Measurements from ENCODE around the gene ZNF326. TPM values are rescaled to one million over a fixed set of nuclear protein-coding genes. Genes with fewer than 3 reads are reported as not detected.

Gene ZNF326, protein sequence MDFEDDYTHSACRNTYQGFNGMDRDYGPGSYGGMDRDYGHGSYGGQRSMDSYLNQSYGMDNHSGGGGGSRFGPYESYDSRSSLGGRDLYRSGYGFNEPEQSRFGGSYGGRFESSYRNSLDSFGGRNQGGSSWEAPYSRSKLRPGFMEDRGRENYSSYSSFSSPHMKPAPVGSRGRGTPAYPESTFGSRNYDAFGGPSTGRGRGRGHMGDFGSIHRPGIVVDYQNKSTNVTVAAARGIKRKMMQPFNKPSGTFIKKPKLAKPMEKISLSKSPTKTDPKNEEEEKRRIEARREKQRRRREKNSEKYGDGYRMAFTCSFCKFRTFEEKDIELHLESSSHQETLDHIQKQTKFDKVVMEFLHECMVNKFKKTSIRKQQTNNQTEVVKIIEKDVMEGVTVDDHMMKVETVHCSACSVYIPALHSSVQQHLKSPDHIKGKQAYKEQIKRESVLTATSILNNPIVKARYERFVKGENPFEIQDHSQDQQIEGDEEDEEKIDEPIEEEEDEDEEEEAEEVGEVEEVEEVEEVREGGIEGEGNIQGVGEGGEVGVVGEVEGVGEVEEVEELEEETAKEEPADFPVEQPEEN
- total RNA-seq (2021) (54.4 and 60.1 TPM in 2 replicates), Bru-seq, nascent RNA (percentile 97 among the genes with signal in this experiment), BruChase-seq, experiment 1, labeled RNA remaining after a 2-hour chase (percentile 93 among the genes with signal in this experiment), BruChase-seq, experiment 2, labeled RNA remaining after a 6-hour chase (percentile 93 among the genes with signal in this experiment)
- long read RNA-seq, transcript ZNF326-201 (12 exons, 2,729 nt): major isoform, 21 of 61 reads
- long read RNA-seq, partial matches to known transcripts: 4 of 61 reads
- long read RNA-seq, other reads (novel, unspliced or antisense): 36 of 61 reads

DNA sequence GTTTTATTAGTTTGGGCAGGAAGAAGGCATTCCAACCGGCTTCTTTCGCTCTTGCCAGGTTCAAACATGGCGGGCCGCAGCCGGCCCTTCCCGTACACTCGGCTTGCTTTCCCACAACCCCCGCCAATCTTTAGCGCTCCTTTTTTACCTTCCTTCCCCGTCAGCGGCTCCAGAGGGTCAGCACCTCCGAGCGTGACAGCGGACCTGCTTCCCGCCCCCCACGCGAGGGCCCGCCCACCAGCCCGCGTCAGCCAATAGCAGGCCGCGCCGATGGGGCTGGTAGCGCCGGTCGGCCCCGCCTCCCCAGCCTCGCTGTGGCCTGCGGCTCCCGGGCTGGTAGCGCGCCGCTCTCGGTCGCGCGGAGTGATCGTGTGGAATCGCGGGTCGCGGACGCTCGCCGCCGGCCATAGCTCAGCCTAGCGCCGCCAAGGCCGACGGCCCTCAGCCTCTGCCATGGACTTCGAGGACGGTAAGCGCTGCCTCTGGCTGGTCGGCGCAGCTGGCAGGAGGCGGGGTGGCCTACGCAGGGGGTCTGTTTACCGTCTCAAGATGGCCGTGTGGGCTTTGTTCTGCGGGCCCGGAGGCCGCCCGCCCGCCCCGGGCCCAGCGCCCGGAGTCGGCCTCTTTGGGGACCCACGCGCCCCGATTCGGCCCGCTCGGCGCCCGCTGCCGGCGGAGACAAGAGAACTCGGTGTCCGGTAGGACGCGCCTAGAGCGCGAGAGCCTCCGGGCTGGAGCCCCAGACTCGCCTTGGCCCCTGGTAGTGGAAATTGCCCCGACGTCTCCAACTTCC is at the start of gene ZNF326:
TSS of gene ZNF326 (plus strand) at position 306 of the 793 bp plus-strand sequence. CDS start at position 454, 148 bp downstream.
- CTCF ChIA-PET: no interaction called here
- peak within 1 kb of the TSS; percentile 96 for H3K27ac ChIP-seq (ENCODE audit: low read depth, low read length, poor library complexity, severe bottlenecking)
- DNase-seq (ENCODE audit: low spot score): peak; percentile 97
- intact Hi-C loops (cut with micrococcal nuclease; ENCODE audit: unreplicated experiment): loop anchor here (10.0 kb wide), 1 partner anchor 470 kb away; the partner anchor contains the start of gene LRRC8B
- H3K36me3 ChIP-seq (ENCODE audit: insufficient read depth, low read length, poor library complexity, severe bottlenecking): peaks cover 14% of the 10 kb centered on the region
- H3K27me3 ChIP-seq (replicated peaks; ENCODE audit: insufficient read depth, low read depth, low read length, poor library complexity): no peaks in the 10 kb centered on the region
- TF ChIP-seq EZH2 (IDR thresholded peaks at IDR 0.05; ENCODE audit: borderline replicate concordance, low read depth, low read length, poor library complexity, severe bottlenecking): no peak
- no peak for TF ChIP-seq CTCF (conservative IDR thresholded peaks at IDR 0.05; ENCODE audit: low read depth, low read length)
- no TSS peak for BruUV-seq (replicated peaks)
- H3K9me3 ChIP-seq (ENCODE audit: low read depth, low read length, poor library complexity, severe bottlenecking): no peaks in the 10 kb centered on the region
- H3K4me3 ChIP-seq (ENCODE audit: low read depth, low read length, poor library complexity, severe bottlenecking): peak within 1 kb of the TSS; percentile 73
- peaks cover 56% of the 10 kb centered on the region for H3K4me1 ChIP-seq (ENCODE audit: insufficient read depth, low read length, poor library complexity, severe bottlenecking)
- POLR2A ChIA-PET (ENCODE audit: low non-redundant PET): no interaction called here

DNA sequence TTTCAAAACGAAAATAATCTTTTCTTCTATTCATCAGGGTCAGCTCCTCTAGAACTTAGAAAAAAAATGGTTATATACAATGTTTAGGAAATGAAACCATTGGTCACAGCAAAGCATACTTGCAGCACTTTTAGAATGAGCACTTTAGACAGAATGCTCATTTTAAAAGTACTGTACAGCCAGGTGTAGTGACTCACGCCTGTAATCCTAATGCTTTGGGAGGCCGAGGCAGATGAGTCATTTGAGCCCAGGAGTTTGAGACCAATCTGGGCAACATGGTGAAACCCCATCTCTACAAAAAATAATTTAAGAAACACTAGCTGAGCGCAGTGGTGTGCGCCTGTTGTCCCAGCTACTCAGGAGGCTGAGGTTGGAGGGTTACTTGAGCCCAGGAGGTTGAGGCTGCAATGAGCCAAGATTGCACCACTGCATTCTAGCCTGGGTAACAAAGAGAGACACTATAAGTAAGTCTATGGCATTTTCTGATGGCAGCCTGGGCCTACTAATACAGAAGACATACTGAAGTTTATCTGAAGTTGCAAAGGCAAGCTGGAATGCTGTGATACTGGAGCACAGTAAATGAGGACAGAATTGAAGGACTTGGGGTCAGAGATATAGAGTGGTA is 48.9 kb upstream of the ZNF326 start:
- no peaks in the 10 kb centered on the region for H3K9me3 ChIP-seq (ENCODE audit: low read depth, low read length, poor library complexity, severe bottlenecking)
- H3K4me1 ChIP-seq (ENCODE audit: insufficient read depth, low read length, poor library complexity, severe bottlenecking): peaks cover 12% of the 10 kb centered on the region
- H3K36me3 ChIP-seq (ENCODE audit: insufficient read depth, low read length, poor library complexity, severe bottlenecking): no peaks in the 10 kb centered on the region
- BruUV-seq (replicated peaks): no TSS peak
- intact Hi-C loops (cut with micrococcal nuclease; ENCODE audit: unreplicated experiment): no loop called here
- TF ChIP-seq EZH2 (IDR thresholded peaks at IDR 0.05; ENCODE audit: borderline replicate concordance, low read depth, low read length, poor library complexity, severe bottlenecking) (no peak), CTCF (conservative IDR thresholded peaks at IDR 0.05; ENCODE audit: low read depth, low read length) (no peak)
- ChIA-PET POLR2A (ENCODE audit: low non-redundant PET) (interaction anchor here (0.6 kb wide), 1 partner anchor 41 kb away, joined by 3 read pairs; no protein-coding TSS in a partner anchor), CTCF (interaction anchor here (1.3 kb wide), 1 partner anchor 141 kb away, joined by 5 read pairs; no protein-coding TSS in a partner anchor)
- H3K27ac ChIP-seq (ENCODE audit: low read depth, low read length, poor library complexity, severe bottlenecking): no peak overlapping the region
- H3K27me3 ChIP-seq (replicated peaks; ENCODE audit: insufficient read depth, low read depth, low read length, poor library complexity): no peaks in the 10 kb centered on the region
- H3K4me3 ChIP-seq (ENCODE audit: low read depth, low read length, poor library complexity, severe bottlenecking): no peak overlapping the region
- DNase-seq (ENCODE audit: low spot score): no peak
